ENCODE measurements around the gene EMSY. TPM values are rescaled to one million over a fixed set of nuclear protein-coding genes. Genes with fewer than 3 reads are reported as not detected.

EMSY gene
- total and polyA plus RNA-seq, 2 of the 13 experiments (the other 11 are each of a cell fraction or from before 2014, with no cell fraction given), result 11.6 to 18.5 TPM

DNA sequence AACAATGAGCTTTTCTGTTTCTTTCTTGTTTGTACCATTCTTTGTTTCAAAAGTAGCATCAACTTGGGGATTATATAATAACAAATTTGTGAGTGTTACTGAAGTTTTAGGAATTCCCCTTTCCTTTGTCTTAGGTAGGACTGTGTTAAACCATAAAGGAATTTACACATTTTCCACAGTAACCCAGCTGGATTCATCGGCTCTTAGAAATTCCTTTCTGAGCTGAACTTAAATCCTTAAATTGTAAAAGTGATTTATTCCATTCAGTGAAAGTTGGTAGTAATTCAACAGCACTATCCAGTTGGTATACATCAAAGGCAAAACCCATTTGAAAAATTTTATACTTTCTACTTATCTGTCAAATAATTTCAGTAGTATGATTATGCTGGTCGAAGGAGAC is 11.8 kb downstream of the EMSY start:
- no peak overlapping the region for H3K9ac ChIP-seq (ENCODE audit: insufficient read depth, low read depth, low read length)
- DNase-seq (ENCODE audit: low spot score) (no peak), FAIRE-seq (no peak), ATAC-seq (no peak)
- no peaks in the 10 kb centered on the region for H3K79me2 ChIP-seq (ENCODE audit: insufficient read depth, low read length)
- H3K4me2 ChIP-seq (ENCODE audit: low read depth, low read length), result no peak overlapping the region
- peaks cover 5 to 35% of the 10 kb centered on the region in 2 experiments for H3K36me3 ChIP-seq (replicated peaks in 1 of 2; ENCODE audit: control insufficient read depth in 1 of 2, insufficient read depth in 2 of 2, low read length in 2 of 2)
- in situ Hi-C loops (cut with HindIII; ENCODE audit: extremely low pct_ligation_motif_present, low pct_unique_long_range_greater_than_20kb) (no loop called here), intact Hi-C loops (cut with micrococcal nuclease; ENCODE audit: unreplicated experiment) (no loop called here)
- H3K27me3 ChIP-seq (ENCODE audit: control insufficient read depth in 1 of 2, insufficient read depth in 2 of 2, low read length in 2 of 2), result no peaks in the 10 kb centered on the region
- H3K9me3 ChIP-seq (ENCODE audit: low read length), result no peaks in the 10 kb centered on the region
- no peak overlapping the region for H3K27ac ChIP-seq (ENCODE audit: extremely low read length, insufficient read depth, low read length)
- ChIA-PET CTCF (ENCODE audit: low intra/inter-chr PET ratio, low total read pairs) (no interaction called here), POLR2A (no interaction called here)
- H3K4me1 ChIP-seq (ENCODE audit: insufficient read depth, low read length), result no peaks in the 10 kb centered on the region
- H2AFZ ChIP-seq (ENCODE audit: low read length), result no peak overlapping the region
- H4K20me1 ChIP-seq (ENCODE audit: insufficient read depth, low read length), result no peaks in the 10 kb centered on the region; the same call in 1 of the 2 replicates
- 98% methylated on average over 2 of the region's 2 CpGs for WGBS (ENCODE audit: low lambda C conversion rate)
- no peak for TF ChIP-seq ZNF75D (CRISPR knock-in tag; IDR thresholded peaks at IDR 0.05; ENCODE audit: borderline replicate concordance)
- TF ChIP-seq SAP130 (CRISPR knock-in tag; IDR thresholded peaks at IDR 0.05; ENCODE audit: low read depth), result no peak
- no peak for TF ChIP-seq FOXC1 (CRISPR knock-in tag; IDR thresholded peaks at IDR 0.05; ENCODE audit: borderline replicate concordance)
- no peak for TF ChIP-seq YEATS2 (CRISPR knock-in tag; IDR thresholded peaks at IDR 0.05; ENCODE audit: borderline replicate concordance)
- no peak for TF ChIP-seq ZNF30 (CRISPR knock-in tag; IDR thresholded peaks at IDR 0.05)
- TF ChIP-seq NCOA1 (CRISPR knock-in tag; IDR thresholded peaks at IDR 0.05), result no peak
- TF ChIP-seq TBL1XR1 (IDR thresholded peaks at IDR 0.05; ENCODE audit: borderline replicate concordance, low read length, partially characterized antibody), result no peak
- TF ChIP-seq NR2F2 (IDR thresholded peaks at IDR 0.05; ENCODE audit: borderline replicate concordance, low read depth), result no peak
- TF ChIP-seq SPEN (CRISPR knock-in tag; IDR thresholded peaks at IDR 0.05; ENCODE audit: low read depth), result no peak
- no peak for TF ChIP-seq MAF1 (CRISPR knock-in tag; IDR thresholded peaks at IDR 0.05; ENCODE audit: borderline replicate concordance)
- TF ChIP-seq, protein P1, sequence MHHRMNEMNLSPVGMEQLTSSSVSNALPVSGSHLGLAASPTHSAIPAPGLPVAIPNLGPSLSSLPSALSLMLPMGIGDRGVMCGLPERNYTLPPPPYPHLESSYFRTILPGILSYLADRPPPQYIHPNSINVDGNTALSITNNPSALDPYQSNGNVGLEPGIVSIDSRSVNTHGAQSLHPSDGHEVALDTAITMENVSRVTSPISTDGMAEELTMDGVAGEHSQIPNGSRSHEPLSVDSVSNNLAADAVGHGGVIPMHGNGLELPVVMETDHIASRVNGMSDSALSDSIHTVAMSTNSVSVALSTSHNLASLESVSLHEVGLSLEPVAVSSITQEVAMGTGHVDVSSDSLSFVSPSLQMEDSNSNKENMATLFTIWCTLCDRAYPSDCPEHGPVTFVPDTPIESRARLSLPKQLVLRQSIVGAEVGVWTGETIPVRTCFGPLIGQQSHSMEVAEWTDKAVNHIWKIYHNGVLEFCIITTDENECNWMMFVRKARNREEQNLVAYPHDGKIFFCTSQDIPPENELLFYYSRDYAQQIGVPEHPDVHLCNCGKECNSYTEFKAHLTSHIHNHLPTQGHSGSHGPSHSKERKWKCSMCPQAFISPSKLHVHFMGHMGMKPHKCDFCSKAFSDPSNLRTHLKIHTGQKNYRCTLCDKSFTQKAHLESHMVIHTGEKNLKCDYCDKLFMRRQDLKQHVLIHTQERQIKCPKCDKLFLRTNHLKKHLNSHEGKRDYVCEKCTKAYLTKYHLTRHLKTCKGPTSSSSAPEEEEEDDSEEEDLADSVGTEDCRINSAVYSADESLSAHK (CRISPR knock-in tag; IDR thresholded peaks at IDR 0.05; ENCODE audit: borderline replicate concordance), result no peak
- TF ChIP-seq, protein P2, sequence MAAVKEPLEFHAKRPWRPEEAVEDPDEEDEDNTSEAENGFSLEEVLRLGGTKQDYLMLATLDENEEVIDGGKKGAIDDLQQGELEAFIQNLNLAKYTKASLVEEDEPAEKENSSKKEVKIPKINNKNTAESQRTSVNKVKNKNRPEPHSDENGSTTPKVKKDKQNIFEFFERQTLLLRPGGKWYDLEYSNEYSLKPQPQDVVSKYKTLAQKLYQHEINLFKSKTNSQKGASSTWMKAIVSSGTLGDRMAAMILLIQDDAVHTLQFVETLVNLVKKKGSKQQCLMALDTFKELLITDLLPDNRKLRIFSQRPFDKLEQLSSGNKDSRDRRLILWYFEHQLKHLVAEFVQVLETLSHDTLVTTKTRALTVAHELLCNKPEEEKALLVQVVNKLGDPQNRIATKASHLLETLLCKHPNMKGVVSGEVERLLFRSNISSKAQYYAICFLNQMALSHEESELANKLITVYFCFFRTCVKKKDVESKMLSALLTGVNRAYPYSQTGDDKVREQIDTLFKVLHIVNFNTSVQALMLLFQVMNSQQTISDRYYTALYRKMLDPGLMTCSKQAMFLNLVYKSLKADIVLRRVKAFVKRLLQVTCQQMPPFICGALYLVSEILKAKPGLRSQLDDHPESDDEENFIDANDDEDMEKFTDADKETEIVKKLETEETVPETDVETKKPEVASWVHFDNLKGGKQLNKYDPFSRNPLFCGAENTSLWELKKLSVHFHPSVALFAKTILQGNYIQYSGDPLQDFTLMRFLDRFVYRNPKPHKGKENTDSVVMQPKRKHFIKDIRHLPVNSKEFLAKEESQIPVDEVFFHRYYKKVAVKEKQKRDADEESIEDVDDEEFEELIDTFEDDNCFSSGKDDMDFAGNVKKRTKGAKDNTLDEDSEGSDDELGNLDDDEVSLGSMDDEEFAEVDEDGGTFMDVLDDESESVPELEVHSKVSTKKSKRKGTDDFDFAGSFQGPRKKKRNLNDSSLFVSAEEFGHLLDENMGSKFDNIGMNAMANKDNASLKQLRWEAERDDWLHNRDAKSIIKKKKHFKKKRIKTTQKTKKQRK (IDR thresholded peaks at IDR 0.05; ENCODE audit: low read length), result no peak
- TF ChIP-seq MAFG (CRISPR knock-in tag; IDR thresholded peaks at IDR 0.05), result no peak
- no peak for TF ChIP-seq ZNF10 (CRISPR knock-in tag; IDR thresholded peaks at IDR 0.05; ENCODE audit: borderline replicate concordance, low read depth)
- TF ChIP-seq ZNF749 (CRISPR knock-in tag; IDR thresholded peaks at IDR 0.05; ENCODE audit: borderline replicate concordance), result no peak
- TF ChIP-seq ZNF615 (CRISPR knock-in tag; IDR thresholded peaks at IDR 0.05; ENCODE audit: borderline replicate concordance), result no peak
- no TSS peak for BruUV-seq (replicated peaks)
- no peak overlapping the region for H3K4me3 ChIP-seq (replicated peaks in 1 of 3; ENCODE audit: insufficient read depth in 1 of 3, low read depth in 2 of 3, low read length in 3 of 3)
